ENCODE measurements around the gene SPRYD7. TPM values are rescaled to one million over a fixed set of nuclear protein-coding genes. Genes with fewer than 3 reads are reported as not detected.

SPRYD7 gene
- total and polyA plus RNA-seq, 2 of the 8 experiments (the other 6 are each of a cell fraction or from before 2014, with no cell fraction given), result 1.1 to 3.1 TPM

DNA sequence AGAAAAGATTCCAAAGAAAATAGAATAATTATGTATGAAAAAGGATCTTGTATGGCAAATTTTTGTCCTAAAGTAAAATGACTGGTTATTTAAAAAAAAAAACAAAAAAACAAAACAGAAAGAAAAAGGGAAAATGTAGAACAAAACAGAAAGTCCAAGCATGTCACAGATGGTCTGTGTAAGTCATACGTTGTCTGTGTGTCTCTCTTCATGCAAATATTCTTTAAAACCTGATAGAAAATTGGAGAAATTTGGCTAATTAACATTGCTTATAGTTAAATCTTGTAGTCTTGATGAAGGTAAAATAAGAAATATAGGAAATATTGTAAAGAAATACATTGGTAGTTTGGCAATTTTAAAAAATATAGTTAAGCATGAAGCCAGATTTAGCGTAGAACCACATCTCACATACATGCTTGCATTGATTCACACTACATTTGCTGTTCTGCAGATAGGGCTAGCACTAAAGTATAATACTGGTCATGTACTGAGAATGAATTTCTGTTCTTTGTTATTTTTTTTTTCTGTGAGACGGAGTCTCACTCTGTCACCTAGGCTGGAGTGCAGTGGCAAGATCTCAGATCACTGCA, 58.4 kb downstream of the SPRYD7 start:
- no peak overlapping the region for H2BK5ac ChIP-seq (ENCODE audit: low read depth, low read length)
- no peak overlapping the region for H4K8ac ChIP-seq (ENCODE audit: extremely low read depth, insufficient read depth, low read length)
- CTCF ChIA-PET (ENCODE audit: partially characterized antibody), result no interaction called here
- H3K23me2 ChIP-seq (ENCODE audit: low read depth, low read length), result no peaks in the 10 kb centered on the region; the same call in 1 of the 2 replicates
- no peaks in the 10 kb centered on the region for H3K79me2 ChIP-seq (ENCODE audit: control insufficient read depth in 1 of 2, insufficient read depth in 2 of 2, low read length in 2 of 2)
- TF ChIP-seq HDAC2 (IDR thresholded peaks at IDR 0.05; ENCODE audit: borderline replicate concordance in 1 of 2, low read depth in 2 of 2, low read length in 2 of 2), result no peak
- TF ChIP-seq, protein P1, sequence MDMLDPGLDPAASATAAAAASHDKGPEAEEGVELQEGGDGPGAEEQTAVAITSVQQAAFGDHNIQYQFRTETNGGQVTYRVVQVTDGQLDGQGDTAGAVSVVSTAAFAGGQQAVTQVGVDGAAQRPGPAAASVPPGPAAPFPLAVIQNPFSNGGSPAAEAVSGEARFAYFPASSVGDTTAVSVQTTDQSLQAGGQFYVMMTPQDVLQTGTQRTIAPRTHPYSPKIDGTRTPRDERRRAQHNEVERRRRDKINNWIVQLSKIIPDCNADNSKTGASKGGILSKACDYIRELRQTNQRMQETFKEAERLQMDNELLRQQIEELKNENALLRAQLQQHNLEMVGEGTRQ (IDR thresholded peaks at IDR 0.05; ENCODE audit: low read length), result no peak
- no peak for TF ChIP-seq KDM4A (IDR thresholded peaks at IDR 0.05; ENCODE audit: low read depth, low read length, severe bottlenecking)
- no peak for TF ChIP-seq CTBP2 (IDR thresholded peaks at IDR 0.05; ENCODE audit: borderline replicate concordance, insufficient read depth, insufficient read length, low read length)
- TF ChIP-seq KDM1A (IDR thresholded peaks at IDR 0.05; ENCODE audit: borderline replicate concordance, low read length), result no peak
- no peak for TF ChIP-seq SP4 (IDR thresholded peaks at IDR 0.05; ENCODE audit: low read length)
- TF ChIP-seq TEAD4 (IDR thresholded peaks at IDR 0.05; ENCODE audit: low read depth, low read length), result no peak
- TF ChIP-seq POLR2AphosphoS5 (IDR thresholded peaks at IDR 0.05; ENCODE audit: low read depth, low read length), result no peak
- no peak for TF ChIP-seq PHF8 (conservative IDR thresholded peaks at IDR 0.05; ENCODE audit: low read depth, low read length)
- TF ChIP-seq, protein P2, sequence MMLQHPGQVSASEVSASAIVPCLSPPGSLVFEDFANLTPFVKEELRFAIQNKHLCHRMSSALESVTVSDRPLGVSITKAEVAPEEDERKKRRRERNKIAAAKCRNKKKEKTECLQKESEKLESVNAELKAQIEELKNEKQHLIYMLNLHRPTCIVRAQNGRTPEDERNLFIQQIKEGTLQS (IDR thresholded peaks at IDR 0.05; ENCODE audit: insufficient read depth, low read depth, low read length), result no peak
- no peak for TF ChIP-seq MAFK (IDR thresholded peaks at IDR 0.05; ENCODE audit: low read depth, low read length)
- H3K27ac ChIP-seq (ENCODE audit: low read depth, low read length), result no peak overlapping the region
- DNase-seq (ENCODE audit: low read depth in 1 of 2, low spot score in 2 of 2), result no peak
- H4K91ac ChIP-seq (replicated peaks; ENCODE audit: insufficient read length, low read length), result no peak overlapping the region
- H2BK20ac ChIP-seq (ENCODE audit: low read length), result no peak overlapping the region
- H3K18ac ChIP-seq (ENCODE audit: extremely low read depth, low read length), result no peak overlapping the region
- H3K4ac ChIP-seq (replicated peaks; ENCODE audit: insufficient read length, low read depth, low read length), result no peak overlapping the region
- no peaks in the 10 kb centered on the region for H3K79me1 ChIP-seq (ENCODE audit: low read depth, low read length)
- no peak overlapping the region for H2BK15ac ChIP-seq (ENCODE audit: low read length)
- no peaks in the 10 kb centered on the region for H3K36me3 ChIP-seq (ENCODE audit: control insufficient read depth in 2 of 4, insufficient read depth in 4 of 4, low read length in 3 of 4)
- no peak overlapping the region for H2AK5ac ChIP-seq (ENCODE audit: low read depth, low read length)
- no peak overlapping the region for H4K5ac ChIP-seq (ENCODE audit: insufficient read length, low read depth, low read length)
- H3K4me3 ChIP-seq (ENCODE audit: extremely low read depth in 1 of 4, insufficient read depth in 2 of 4, low read depth in 3 of 4, low read length in 4 of 4), result no peak overlapping the region
- peak; percentile 45 for FAIRE-seq
- peaks cover 51 to 53% of the 10 kb centered on the region in 2 experiments for H3K9me3 ChIP-seq (ENCODE audit: insufficient read depth in 2 of 2, low read depth in 1 of 2, low read length in 1 of 2)
- H3K14ac ChIP-seq (ENCODE audit: insufficient read length), result no peak overlapping the region
- H3K4me2 ChIP-seq (ENCODE audit: insufficient read depth in 1 of 2, low read depth in 2 of 2, low read length in 2 of 2), result no peak overlapping the region
- POLR2A ChIA-PET (ENCODE audit: partially characterized antibody), result no interaction called here
- no peaks in the 10 kb centered on the region for H3K27me3 ChIP-seq (replicated peaks in 1 of 4; ENCODE audit: control insufficient read depth in 3 of 4, extremely low read depth in 1 of 4, insufficient read depth in 3 of 4, low read length in 3 of 4)
- H2BK12ac ChIP-seq (ENCODE audit: low read depth, low read length), result no peak overlapping the region
- H2BK120ac ChIP-seq (replicated peaks; ENCODE audit: low read depth, low read length), result no peak overlapping the region
- H3K4me1 ChIP-seq (replicated peaks in 1 of 4; ENCODE audit: control insufficient read depth in 3 of 4, insufficient read depth in 4 of 4, low read length in 3 of 4), result no peaks in the 10 kb centered on the region
- no peak overlapping the region for H2AFZ ChIP-seq (ENCODE audit: low read length)
- WGBS, 2 experiments (ENCODE audit: extremely low coverage in 1 of 2, insufficient coverage in 1 of 2, insufficient read length in 1 of 2, insufficient replicate concordance in 2 of 2, low coverage in 1 of 2, low lambda C conversion rate in 2 of 2, missing lambda C conversion rate in 1 of 2), result 93% methylated on average over 3 of the region's 3 CpGs; no CpG with 5 or more reads in 1 of the 2 experiments
- H3K23ac ChIP-seq (ENCODE audit: insufficient read length), result no peak overlapping the region
- no peak overlapping the region for H3K9ac ChIP-seq (replicated peaks in 1 of 4; ENCODE audit: extremely low read depth in 1 of 4, low read depth in 3 of 4, low read length in 3 of 4)
- no peaks in the 10 kb centered on the region for H4K20me1 ChIP-seq (replicated peaks in 1 of 2; ENCODE audit: control insufficient read depth in 1 of 2, insufficient read depth in 2 of 2, low read length in 2 of 2)
- H3K56ac ChIP-seq (replicated peaks; ENCODE audit: insufficient read length, low read depth, low read length), result no peak overlapping the region

Measured in H1 (cell line).